Measurements from ENCODE around the gene C10orf105.

C10orf105 gene

GRCh38 chr10:71715860-71716259 lies 3.7 kb downstream of the C10orf105 start:
- Histone ChIP-seq H3K79me1 (ENCODE audit: low read length) (no peaks in the 10 kb centered on the region), H3K9me3 (ENCODE audit: insufficient read depth, low read depth, low read length) (no peaks in the 10 kb centered on the region), H2BK5ac (ENCODE audit: low read depth, low read length, poor library complexity) (no peak overlapping the region), H3K9ac (ENCODE audit: low read length) (no peak overlapping the region), H3K36me3 (ENCODE audit: control insufficient read depth in 1 of 2, insufficient read depth in 2 of 2, low read length in 2 of 2) (no peaks in the 10 kb centered on the region), H4K91ac (ENCODE audit: low read depth, low read length) (no peak overlapping the region), H4K12ac (ENCODE audit: low read depth, low read length) (no peak overlapping the region), H2BK12ac (ENCODE audit: low read length) (no peak overlapping the region), H3K27ac (ENCODE audit: low read depth, low read length) (no peak overlapping the region), H4K8ac (ENCODE audit: low read depth, low read length) (no peak overlapping the region), H3K18ac (ENCODE audit: low read length) (no peak overlapping the region), H3K27me3 (ENCODE audit: insufficient read depth, low read length) (no peaks in the 10 kb centered on the region), H2AK5ac (ENCODE audit: low read length) (no peak overlapping the region), H2BK120ac (ENCODE audit: insufficient read depth, low read length, poor library complexity) (no peak overlapping the region), H3K4me1 (ENCODE audit: control insufficient read depth in 1 of 2, insufficient read depth in 2 of 2, low read length in 2 of 2) (no peaks in the 10 kb centered on the region), H3K4me3 (ENCODE audit: low read depth, low read length) (no peak overlapping the region), H3K14ac (ENCODE audit: low read length) (no peak overlapping the region), H3K79me2 (ENCODE audit: control insufficient read depth, insufficient read depth, low read length, poor library complexity) (no peaks in the 10 kb centered on the region), H3K4me2 (ENCODE audit: low read length) (no peak overlapping the region), H2AFZ (ENCODE audit: insufficient read depth, low read length, poor library complexity) (no peak overlapping the region), H3K4ac (ENCODE audit: low read depth, low read length) (no peak overlapping the region), H3K23ac (ENCODE audit: low read length) (no peak overlapping the region)
- DNase-seq = no peak
- no CpG with 5 or more reads among the region's 20 CpGs for WGBS (ENCODE audit: extremely low coverage, insufficient coverage, insufficient read length)

- no CpG with 5 or more reads among the region's 8 CpGs for WGBS (ENCODE audit: extremely low coverage, insufficient coverage, insufficient read length)
- H3K9ac ChIP-seq (ENCODE audit: low read length) = no peak overlapping the region
Measured at GRCh38 chr10:71715026-71715425, 4.6 kb downstream of the C10orf105 start.

GRCh38 chr10:71714592-71714991 lies 5.0 kb downstream of the C10orf105 start:
- Histone ChIP-seq H2BK5ac (ENCODE audit: low read depth, low read length, poor library complexity) (no peak overlapping the region), H3K23ac (ENCODE audit: low read length) (no peak overlapping the region), H3K9ac (ENCODE audit: low read length) (no peak overlapping the region), H3K79me1 (ENCODE audit: low read length) (no peaks in the 10 kb centered on the region), H3K18ac (ENCODE audit: low read length) (no peak overlapping the region), H2AFZ (ENCODE audit: insufficient read depth, low read length, poor library complexity) (no peak overlapping the region), H3K4me3 (ENCODE audit: low read depth, low read length) (no peak overlapping the region), H2AK5ac (ENCODE audit: low read length) (no peak overlapping the region), H2BK12ac (ENCODE audit: low read length) (no peak overlapping the region), H3K27ac (ENCODE audit: low read depth, low read length) (no peak overlapping the region), H2BK120ac (ENCODE audit: insufficient read depth, low read length, poor library complexity) (no peak overlapping the region), H4K12ac (ENCODE audit: low read depth, low read length) (no peak overlapping the region), H3K4ac (ENCODE audit: low read depth, low read length) (no peak overlapping the region), H3K27me3 (ENCODE audit: insufficient read depth, low read length) (no peaks in the 10 kb centered on the region), H3K4me2 (ENCODE audit: low read length) (no peak overlapping the region), H3K36me3 (ENCODE audit: control insufficient read depth in 1 of 2, insufficient read depth in 2 of 2, low read length in 2 of 2) (no peaks in the 10 kb centered on the region), H4K91ac (ENCODE audit: low read depth, low read length) (no peak overlapping the region), H3K9me3 (ENCODE audit: insufficient read depth, low read depth, low read length) (peaks cover 2% of the 10 kb centered on the region), H4K8ac (ENCODE audit: low read depth, low read length) (no peak overlapping the region), H3K79me2 (ENCODE audit: control insufficient read depth, insufficient read depth, low read length, poor library complexity) (no peaks in the 10 kb centered on the region), H3K14ac (ENCODE audit: low read length) (no peak overlapping the region), H3K4me1 (ENCODE audit: control insufficient read depth in 1 of 2, insufficient read depth in 2 of 2, low read length in 2 of 2) (no peaks in the 10 kb centered on the region)
- no CpG with 5 or more reads among the region's 5 CpGs for WGBS (ENCODE audit: extremely low coverage, insufficient coverage, insufficient read length)
- DNase-seq = no peak

More at GRCh38 chr10:71715026-71715425, 4.6 kb downstream of the C10orf105 start:
- no peaks in the 10 kb centered on the region for H3K36me3 ChIP-seq (ENCODE audit: control insufficient read depth in 1 of 2, insufficient read depth in 2 of 2, low read length in 2 of 2)
- no peak overlapping the region for H2BK120ac ChIP-seq (ENCODE audit: insufficient read depth, low read length, poor library complexity)
- H2BK12ac ChIP-seq (ENCODE audit: low read length) = no peak overlapping the region
- H2BK5ac ChIP-seq (ENCODE audit: low read depth, low read length, poor library complexity) = no peak overlapping the region
- no peaks in the 10 kb centered on the region for H3K79me2 ChIP-seq (ENCODE audit: control insufficient read depth, insufficient read depth, low read length, poor library complexity)
- no peak overlapping the region for H4K8ac ChIP-seq (ENCODE audit: low read depth, low read length)
- H3K18ac ChIP-seq (ENCODE audit: low read length) = no peak overlapping the region
- H3K9me3 ChIP-seq (ENCODE audit: insufficient read depth, low read depth, low read length) = peaks cover 2% of the 10 kb centered on the region
- H3K4me3 ChIP-seq (ENCODE audit: low read depth, low read length) = no peak overlapping the region
- no peaks in the 10 kb centered on the region for H3K27me3 ChIP-seq (ENCODE audit: insufficient read depth, low read length)
- no peak overlapping the region for H2AK5ac ChIP-seq (ENCODE audit: low read length)
- no peak for DNase-seq
- no peak overlapping the region for H3K4me2 ChIP-seq (ENCODE audit: low read length)
- H3K27ac ChIP-seq (ENCODE audit: low read depth, low read length) = no peak overlapping the region
- no peak overlapping the region for H4K12ac ChIP-seq (ENCODE audit: low read depth, low read length)
- H4K91ac ChIP-seq (ENCODE audit: low read depth, low read length) = no peak overlapping the region
- H2AFZ ChIP-seq (ENCODE audit: insufficient read depth, low read length, poor library complexity) = no peak overlapping the region
- H3K4me1 ChIP-seq (ENCODE audit: control insufficient read depth in 1 of 2, insufficient read depth in 2 of 2, low read length in 2 of 2) = no peaks in the 10 kb centered on the region
- H3K14ac ChIP-seq (ENCODE audit: low read length) = no peak overlapping the region
- H3K4ac ChIP-seq (ENCODE audit: low read depth, low read length) = no peak overlapping the region
- no peaks in the 10 kb centered on the region for H3K79me1 ChIP-seq (ENCODE audit: low read length)
- no peak overlapping the region for H3K23ac ChIP-seq (ENCODE audit: low read length)

GRCh38 chr10:71714031-71714410 lies 5.6 kb downstream of the C10orf105 start:
- Histone ChIP-seq H2AK5ac (ENCODE audit: low read length) (no peak overlapping the region), H3K79me2 (ENCODE audit: control insufficient read depth, insufficient read depth, low read length, poor library complexity) (no peaks in the 10 kb centered on the region), H3K36me3 (ENCODE audit: control insufficient read depth in 1 of 2, insufficient read depth in 2 of 2, low read length in 2 of 2) (no peaks in the 10 kb centered on the region), H3K79me1 (ENCODE audit: low read length) (no peaks in the 10 kb centered on the region), H4K91ac (ENCODE audit: low read depth, low read length) (no peak overlapping the region), H4K12ac (ENCODE audit: low read depth, low read length) (no peak overlapping the region), H3K23ac (ENCODE audit: low read length) (no peak overlapping the region), H2BK5ac (ENCODE audit: low read depth, low read length, poor library complexity) (no peak overlapping the region), H3K9me3 (ENCODE audit: insufficient read depth, low read depth, low read length) (peaks cover 2% of the 10 kb centered on the region), H3K18ac (ENCODE audit: low read length) (no peak overlapping the region), H2BK12ac (ENCODE audit: low read length) (no peak overlapping the region), H3K4ac (ENCODE audit: low read depth, low read length) (no peak overlapping the region), H3K9ac (ENCODE audit: low read length) (no peak overlapping the region), H3K27ac (ENCODE audit: low read depth, low read length) (no peak overlapping the region), H3K4me2 (ENCODE audit: low read length) (no peak overlapping the region), H2AFZ (ENCODE audit: insufficient read depth, low read length, poor library complexity) (no peak overlapping the region), H3K14ac (ENCODE audit: low read length) (no peak overlapping the region), H3K4me1 (ENCODE audit: control insufficient read depth in 1 of 2, insufficient read depth in 2 of 2, low read length in 2 of 2) (no peaks in the 10 kb centered on the region), H4K8ac (ENCODE audit: low read depth, low read length) (no peak overlapping the region), H3K4me3 (ENCODE audit: low read depth, low read length) (no peak overlapping the region), H3K27me3 (ENCODE audit: insufficient read depth, low read length) (no peaks in the 10 kb centered on the region), H2BK120ac (ENCODE audit: insufficient read depth, low read length, poor library complexity) (no peak overlapping the region)
- WGBS (ENCODE audit: extremely low coverage, insufficient coverage, insufficient read length) = no CpG with 5 or more reads among the region's 4 CpGs
- no peak for DNase-seq
